ENCODE data around the gene VAV3. TPM values are rescaled to one million over a fixed set of nuclear protein-coding genes. Genes with fewer than 3 reads are reported as not detected.

VAV3 gene
- polyA plus RNA-seq, 1 experiment: not detected

DNA sequence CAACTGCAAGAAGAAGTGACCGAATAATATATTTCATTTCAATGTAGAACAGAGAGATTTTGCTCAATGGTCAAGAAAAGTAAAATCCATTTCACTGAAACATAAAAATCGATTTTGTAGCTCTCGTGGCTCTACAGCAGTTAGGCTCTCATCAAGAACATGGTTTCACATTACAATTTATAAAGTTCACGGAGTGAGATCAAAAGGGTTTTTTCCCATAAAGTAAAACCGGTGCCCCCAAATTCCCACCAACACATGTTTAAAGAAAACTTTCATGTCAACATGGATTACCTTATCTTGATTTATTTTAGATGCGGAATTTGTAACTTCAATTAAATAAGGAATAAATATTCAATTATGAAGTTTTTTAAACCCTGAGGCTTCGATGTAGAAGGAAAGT, 16.3 kb upstream of the VAV3 start:
- DNase-seq (ENCODE audit: low read depth): no peak
- POLR2A ChIA-PET: no interaction called here
- Histone ChIP-seq H3K4me3 (ENCODE audit: low read depth, low read length) (no peak overlapping the region), H3K27me3 (ENCODE audit: control insufficient read depth, insufficient read depth, low read length) (no peaks in the 10 kb centered on the region), H3K36me3 (ENCODE audit: control insufficient read depth, insufficient read depth, low read length) (no peaks in the 10 kb centered on the region)
- TF ChIP-seq, protein P1, sequence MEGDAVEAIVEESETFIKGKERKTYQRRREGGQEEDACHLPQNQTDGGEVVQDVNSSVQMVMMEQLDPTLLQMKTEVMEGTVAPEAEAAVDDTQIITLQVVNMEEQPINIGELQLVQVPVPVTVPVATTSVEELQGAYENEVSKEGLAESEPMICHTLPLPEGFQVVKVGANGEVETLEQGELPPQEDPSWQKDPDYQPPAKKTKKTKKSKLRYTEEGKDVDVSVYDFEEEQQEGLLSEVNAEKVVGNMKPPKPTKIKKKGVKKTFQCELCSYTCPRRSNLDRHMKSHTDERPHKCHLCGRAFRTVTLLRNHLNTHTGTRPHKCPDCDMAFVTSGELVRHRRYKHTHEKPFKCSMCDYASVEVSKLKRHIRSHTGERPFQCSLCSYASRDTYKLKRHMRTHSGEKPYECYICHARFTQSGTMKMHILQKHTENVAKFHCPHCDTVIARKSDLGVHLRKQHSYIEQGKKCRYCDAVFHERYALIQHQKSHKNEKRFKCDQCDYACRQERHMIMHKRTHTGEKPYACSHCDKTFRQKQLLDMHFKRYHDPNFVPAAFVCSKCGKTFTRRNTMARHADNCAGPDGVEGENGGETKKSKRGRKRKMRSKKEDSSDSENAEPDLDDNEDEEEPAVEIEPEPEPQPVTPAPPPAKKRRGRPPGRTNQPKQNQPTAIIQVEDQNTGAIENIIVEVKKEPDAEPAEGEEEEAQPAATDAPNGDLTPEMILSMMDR (IDR thresholded peaks at IDR 0.05; ENCODE audit: insufficient read depth, low read depth, low read length): no peak
- CTCF ChIA-PET: no interaction called here

- ChIA-PET CTCF (no interaction called here), POLR2A (no interaction called here)
- no peaks in the 10 kb centered on the region for H3K27me3 ChIP-seq (ENCODE audit: control insufficient read depth, insufficient read depth, low read length)
- H3K4me3 ChIP-seq (ENCODE audit: low read depth, low read length): no peak overlapping the region
- no peaks in the 10 kb centered on the region for H3K36me3 ChIP-seq (ENCODE audit: control insufficient read depth, insufficient read depth, low read length)
- DNase-seq (ENCODE audit: low read depth): no peak
- TF ChIP-seq, protein P1 (IDR thresholded peaks at IDR 0.05; ENCODE audit: insufficient read depth, low read depth, low read length): no peak
Observed at GRCh38 chr1:107979926-107980325, 14.9 kb upstream of the VAV3 start.

GRCh38 chr1:107979088-107979487, 14.1 kb upstream of the VAV3 start:
- no peak overlapping the region for H3K4me3 ChIP-seq (ENCODE audit: low read depth, low read length)
- H3K27me3 ChIP-seq (ENCODE audit: control insufficient read depth, insufficient read depth, low read length): no peaks in the 10 kb centered on the region

DNA sequence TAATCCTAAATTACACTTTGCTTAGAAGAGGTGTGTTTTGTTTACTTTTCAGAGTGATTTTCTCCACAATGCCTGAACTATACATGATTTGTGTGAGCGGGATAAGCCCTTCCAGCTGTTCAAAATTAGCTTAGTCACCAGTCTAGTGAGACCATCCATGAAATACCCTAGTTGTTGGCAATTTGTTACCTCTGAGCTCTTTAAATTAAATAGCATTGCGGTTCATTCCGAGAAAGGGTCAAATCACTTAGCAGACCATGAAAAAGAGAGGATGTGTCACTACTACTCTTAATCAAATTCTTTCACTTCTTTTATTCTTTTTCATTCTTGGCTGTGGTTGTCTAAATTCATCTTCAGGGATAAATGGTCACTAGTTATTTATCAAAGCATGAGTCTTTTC, 11.9 kb upstream of the VAV3 start:
- H3K4me3 ChIP-seq (ENCODE audit: low read depth, low read length): no peak overlapping the region
- no peaks in the 10 kb centered on the region for H3K27me3 ChIP-seq (ENCODE audit: control insufficient read depth, insufficient read depth, low read length)
- TF ChIP-seq, protein P1 (IDR thresholded peaks at IDR 0.05; ENCODE audit: insufficient read depth, low read depth, low read length): no peak
- CTCF ChIA-PET: no interaction called here
- POLR2A ChIA-PET: no interaction called here
- DNase-seq (ENCODE audit: low read depth): no peak
- H3K36me3 ChIP-seq (ENCODE audit: control insufficient read depth, insufficient read depth, low read length): no peaks in the 10 kb centered on the region

More at GRCh38 chr1:107979088-107979487, 14.1 kb upstream of the VAV3 start:
- H3K36me3 ChIP-seq (ENCODE audit: control insufficient read depth, insufficient read depth, low read length): no peaks in the 10 kb centered on the region
- DNase-seq (ENCODE audit: low read depth): no peak
- ChIA-PET CTCF (no interaction called here), POLR2A (no interaction called here)
- TF ChIP-seq, protein P1 (IDR thresholded peaks at IDR 0.05; ENCODE audit: insufficient read depth, low read depth, low read length): no peak

GRCh38 chr1:107976431-107976830, 11.5 kb upstream of the VAV3 start:
- Histone ChIP-seq H3K27me3 (ENCODE audit: control insufficient read depth, insufficient read depth, low read length) (no peaks in the 10 kb centered on the region), H3K4me3 (ENCODE audit: low read depth, low read length) (no peak overlapping the region), H3K36me3 (ENCODE audit: control insufficient read depth, insufficient read depth, low read length) (no peaks in the 10 kb centered on the region)
- DNase-seq (ENCODE audit: low read depth): no peak
- TF ChIP-seq, protein P1 (IDR thresholded peaks at IDR 0.05; ENCODE audit: insufficient read depth, low read depth, low read length): no peak
- ChIA-PET CTCF (no interaction called here), POLR2A (no interaction called here)

Measured in BJ (cell line).